ENCODE results near the gene BIRC7. TPM values are rescaled to one million over a fixed set of nuclear protein-coding genes. Genes with fewer than 3 reads are reported as not detected.
A peak's percentile ranks its signal among the peaks of the same experiment; 100 is the strongest.

Gene BIRC7
- total RNA-seq, 2 experiments from 2014 or later = 0.42 TPM; not detected in 1

- Histone ChIP-seq H3K4me2 (ENCODE audit: low read length) (no peak overlapping the region), H3K4me1 (ENCODE audit: insufficient read depth, low read length, poor library complexity, severe bottlenecking) (peaks cover 23% of the 10 kb centered on the region), H3K4me3 (ENCODE audit: low read depth, low read length, poor library complexity, severe bottlenecking) (no peak overlapping the region), H2AFZ (ENCODE audit: low read length) (no peak overlapping the region), H3K27ac (ENCODE audit: low read depth, low read length, poor library complexity, severe bottlenecking) (no peak overlapping the region), H3K9me2 (ENCODE audit: insufficient read depth, low read length) (no peaks in the 10 kb centered on the region), H3K79me2 (ENCODE audit: insufficient read depth, low read depth, low read length) (peaks cover 18% of the 10 kb centered on the region), H3K36me3 (ENCODE audit: insufficient read depth, low read length) (peaks cover 18% of the 10 kb centered on the region), H3K9me3 (ENCODE audit: low read length) (no peaks in the 10 kb centered on the region), H4K20me1 (ENCODE audit: insufficient read depth, low read length) (peaks cover 13% of the 10 kb centered on the region; the same call in 1 of the 2 replicates)
- POLR2A ChIA-PET = no interaction called here
- TF ChIP-seq EZH2phosphoT487 (IDR thresholded peaks at IDR 0.05; ENCODE audit: borderline replicate concordance, low read depth, low read length) = no peak
- TF ChIP-seq, protein P1, sequence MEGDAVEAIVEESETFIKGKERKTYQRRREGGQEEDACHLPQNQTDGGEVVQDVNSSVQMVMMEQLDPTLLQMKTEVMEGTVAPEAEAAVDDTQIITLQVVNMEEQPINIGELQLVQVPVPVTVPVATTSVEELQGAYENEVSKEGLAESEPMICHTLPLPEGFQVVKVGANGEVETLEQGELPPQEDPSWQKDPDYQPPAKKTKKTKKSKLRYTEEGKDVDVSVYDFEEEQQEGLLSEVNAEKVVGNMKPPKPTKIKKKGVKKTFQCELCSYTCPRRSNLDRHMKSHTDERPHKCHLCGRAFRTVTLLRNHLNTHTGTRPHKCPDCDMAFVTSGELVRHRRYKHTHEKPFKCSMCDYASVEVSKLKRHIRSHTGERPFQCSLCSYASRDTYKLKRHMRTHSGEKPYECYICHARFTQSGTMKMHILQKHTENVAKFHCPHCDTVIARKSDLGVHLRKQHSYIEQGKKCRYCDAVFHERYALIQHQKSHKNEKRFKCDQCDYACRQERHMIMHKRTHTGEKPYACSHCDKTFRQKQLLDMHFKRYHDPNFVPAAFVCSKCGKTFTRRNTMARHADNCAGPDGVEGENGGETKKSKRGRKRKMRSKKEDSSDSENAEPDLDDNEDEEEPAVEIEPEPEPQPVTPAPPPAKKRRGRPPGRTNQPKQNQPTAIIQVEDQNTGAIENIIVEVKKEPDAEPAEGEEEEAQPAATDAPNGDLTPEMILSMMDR (conservative IDR thresholded peaks at IDR 0.05; ENCODE audit: low read length) = 0 out of 2 replicates have a peak, but pooled peaks have one; percentile 28
- intact Hi-C loops (cut with micrococcal nuclease; ENCODE audit: unreplicated experiment) = loop anchor here (5.0 kb wide), 1 partner anchor 53 kb away; the partner anchor contains the start of gene ARFGAP1
- no peak for DNase-seq (ENCODE audit: low spot score)
- CTCF ChIA-PET (ENCODE audit: unreplicated experiment) = no interaction called here
- BruUV-seq (replicated peaks) = no TSS peak
Measured at GRCh38 chr20:63218701-63219446, 16.8 kb upstream of the BIRC7 start.

GRCh38 chr20:63219447-63219821, 16.3 kb upstream of the BIRC7 start:
- POLR2A ChIA-PET = no interaction called here
- Histone ChIP-seq H3K4me3 (ENCODE audit: low read depth, low read length, poor library complexity, severe bottlenecking) (no peak overlapping the region), H3K9me3 (ENCODE audit: low read length) (no peaks in the 10 kb centered on the region), H2AFZ (ENCODE audit: low read length) (no peak overlapping the region), H3K4me2 (ENCODE audit: low read length) (no peak overlapping the region), H3K79me2 (ENCODE audit: insufficient read depth, low read depth, low read length) (peaks cover 13% of the 10 kb centered on the region), H4K20me1 (ENCODE audit: insufficient read depth, low read length) (peaks cover 7% of the 10 kb centered on the region; the same call in 1 of the 2 replicates), H3K4me1 (ENCODE audit: insufficient read depth, low read length, poor library complexity, severe bottlenecking) (peaks cover 18% of the 10 kb centered on the region), H3K36me3 (ENCODE audit: insufficient read depth, low read length) (peaks cover 13% of the 10 kb centered on the region), H3K27ac (ENCODE audit: low read depth, low read length, poor library complexity, severe bottlenecking) (no peak overlapping the region), H3K9me2 (ENCODE audit: insufficient read depth, low read length) (no peaks in the 10 kb centered on the region)
- CTCF ChIA-PET (ENCODE audit: unreplicated experiment) = no interaction called here
- intact Hi-C loops (cut with micrococcal nuclease; ENCODE audit: unreplicated experiment) = loop anchor here (5.0 kb wide), 1 partner anchor 53 kb away; the partner anchor contains the start of gene ARFGAP1
- no peak for DNase-seq (ENCODE audit: low spot score)
- TF ChIP-seq, protein P1 (conservative IDR thresholded peaks at IDR 0.05; ENCODE audit: low read length) = no peak
- TF ChIP-seq EZH2phosphoT487 (IDR thresholded peaks at IDR 0.05; ENCODE audit: borderline replicate concordance, low read depth, low read length) = no peak
- no TSS peak for BruUV-seq (replicated peaks)

Measured in OCI-LY7 (cell line).